ENCODE measurements around the gene CALCA.
"Not testable (repeated sequence)": the region's sequence is repeated elsewhere in the genome, so short reads cannot be mapped to it uniquely, and the experiment has no call there.

CALCA gene

GRCh38 chr11:14971865-14972580 is at the start of gene CALCA:
TSS of gene CALCA (minus strand) at chr11:14972351. CDS start at chr11:14971192, 1,159 bp downstream.
- no peak for FAIRE-seq

- no peak for FAIRE-seq
These were observed 44.0 kb upstream of the CALCA start for GRCh38 chr11:15016200-15016599.

GRCh38 chr11:15011776-15012345 is 39.7 kb upstream of the CALCA start:
- no peak for FAIRE-seq

- no peak for FAIRE-seq
These were observed 38.7 kb upstream of the CALCA start for GRCh38 chr11:15010865-15011264.

GRCh38 chr11:15006139-15006759 is 34.1 kb upstream of the CALCA start:
- FAIRE-seq, result no peak

- not testable (repeated sequence) for FAIRE-seq
These were observed 16.0 kb upstream of the CALCA start for GRCh38 chr11:14988133-14988532.

GRCh38 chr11:14981507-14981906 is 9.4 kb upstream of the CALCA start:
- no peak for FAIRE-seq

GRCh38 chr11:14980854-14981253 is 8.7 kb upstream of the CALCA start:
- FAIRE-seq, result no peak

GRCh38 chr11:14977101-14977880 is 5.1 kb upstream of the CALCA start:
- FAIRE-seq, result no peak

- FAIRE-seq, result no peak
These were observed 3.1 kb upstream of the CALCA start for GRCh38 chr11:14975252-14975587.

GRCh38 chr11:14974515-14975251 is 2.5 kb upstream of the CALCA start:
- FAIRE-seq, result no peak

- no peak for FAIRE-seq
These were observed 1.7 kb upstream of the CALCA start for GRCh38 chr11:14973621-14974514.

GRCh38 chr11:14972581-14973495 is 687 bp upstream of the CALCA start:
- FAIRE-seq, result no peak

- no peak for FAIRE-seq
These were observed 2.2 kb downstream of the CALCA start for GRCh38 chr11:14969901-14970323.

GRCh38 chr11:14967581-14968243 is 4.4 kb downstream of the CALCA start:
- FAIRE-seq, result no peak

- FAIRE-seq, result no peak
These were observed 16.0 kb downstream of the CALCA start for GRCh38 chr11:14956111-14956510.

GRCh38 chr11:14954581-14954980 is 17.6 kb downstream of the CALCA start:
- no peak for FAIRE-seq

GRCh38 chr11:14953904-14954303 is 18.2 kb downstream of the CALCA start:
- FAIRE-seq, result no peak

GRCh38 chr11:14949437-14950147 is 22.6 kb downstream of the CALCA start:
- FAIRE-seq, result no peak

All from islet of Langerhans (tissue), 1 donor.